ENCODE results near the gene ADAMTS18.
A peak's percentile ranks its signal among the peaks of the same experiment; 100 is the strongest.
"Not testable (repeated sequence)": the region's sequence is repeated elsewhere in the genome, so short reads cannot be mapped to it uniquely, and the experiment has no call there.

Gene ADAMTS18

DNA sequence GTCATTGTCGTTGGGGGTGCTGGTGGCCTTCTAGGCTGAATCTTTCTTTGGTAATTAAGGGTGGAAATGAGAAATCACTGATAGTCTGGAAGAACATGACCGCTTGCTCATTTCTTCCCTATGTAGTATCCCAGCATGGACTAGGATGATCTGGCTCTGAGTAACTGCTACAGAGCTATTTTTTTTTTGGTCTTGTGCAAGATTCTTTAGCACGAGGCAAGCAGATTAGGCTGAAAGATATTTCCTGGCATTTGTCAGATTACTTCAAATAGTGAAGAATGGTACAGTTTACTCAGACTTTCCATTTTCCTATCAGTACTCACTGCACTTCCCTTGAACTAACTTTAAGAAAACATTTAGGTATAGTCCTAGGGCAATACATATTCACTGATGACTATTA lies 146.6 kb downstream of the ADAMTS18 start:
- DNase-seq (ENCODE audit: low read depth, low spot score) = no peak

DNA sequence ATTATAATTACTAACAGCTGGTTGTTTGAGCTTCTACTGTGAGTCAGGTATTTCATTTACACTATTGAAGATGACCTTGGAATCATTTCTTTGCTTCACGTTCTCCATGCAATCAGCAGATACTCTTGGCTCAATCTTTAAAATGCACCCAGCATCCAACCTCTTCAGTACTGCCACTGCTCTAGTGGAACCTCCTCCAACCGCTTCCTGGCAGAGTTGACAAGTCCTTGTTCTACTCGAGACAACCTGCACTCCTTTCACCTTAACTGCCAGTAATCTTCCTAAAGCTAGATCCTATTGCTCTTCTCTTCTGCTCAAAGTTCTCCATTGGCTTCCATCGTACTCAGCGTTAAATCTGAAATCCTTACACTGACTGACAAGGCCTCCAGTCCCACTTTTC lies 149.2 kb downstream of the ADAMTS18 start:
- no peak for DNase-seq (ENCODE audit: low read depth, low spot score)

DNA sequence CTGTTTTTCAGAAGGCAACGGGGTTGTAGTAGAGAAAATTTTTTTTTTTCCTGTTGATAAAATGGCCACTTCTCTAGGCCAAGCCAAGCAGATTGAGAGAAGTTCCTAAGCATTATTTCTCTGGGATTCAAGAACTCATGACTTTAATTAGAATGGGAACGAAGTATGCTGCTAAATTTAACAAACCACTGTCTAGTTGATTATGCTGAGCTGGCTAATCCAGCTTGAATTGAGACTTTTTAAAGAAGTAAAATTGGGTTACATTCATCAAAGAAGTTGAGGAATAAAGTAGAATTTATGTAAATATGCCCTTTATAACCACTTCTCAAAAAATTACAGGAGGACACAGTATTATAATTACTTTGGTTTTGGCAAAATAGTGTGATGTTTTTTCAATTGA lies 152.5 kb downstream of the ADAMTS18 start:
- no peak for DNase-seq (ENCODE audit: low read depth, low spot score)

DNA sequence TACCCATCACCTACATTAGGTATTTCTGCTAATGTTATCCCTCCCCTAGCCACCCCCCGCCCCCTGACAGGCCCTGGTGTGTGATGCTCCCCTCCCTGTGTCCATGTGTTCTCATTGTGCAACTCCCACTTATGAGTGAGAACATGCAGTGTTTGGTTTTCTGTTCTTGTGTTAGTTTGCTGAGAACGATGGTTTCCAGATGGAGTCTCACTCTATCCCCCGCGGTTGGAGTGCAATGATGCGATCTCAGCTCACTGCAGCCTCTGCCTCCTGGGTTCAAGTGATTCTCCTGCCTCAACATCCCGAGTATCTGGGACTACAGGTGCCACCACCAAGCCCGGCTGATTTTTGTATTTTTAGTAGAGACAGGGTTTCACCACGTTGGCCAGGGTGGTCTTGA lies 155.5 kb downstream of the ADAMTS18 start:
- DNase-seq (ENCODE audit: low read depth, low spot score) = not testable (repeated sequence)

DNA sequence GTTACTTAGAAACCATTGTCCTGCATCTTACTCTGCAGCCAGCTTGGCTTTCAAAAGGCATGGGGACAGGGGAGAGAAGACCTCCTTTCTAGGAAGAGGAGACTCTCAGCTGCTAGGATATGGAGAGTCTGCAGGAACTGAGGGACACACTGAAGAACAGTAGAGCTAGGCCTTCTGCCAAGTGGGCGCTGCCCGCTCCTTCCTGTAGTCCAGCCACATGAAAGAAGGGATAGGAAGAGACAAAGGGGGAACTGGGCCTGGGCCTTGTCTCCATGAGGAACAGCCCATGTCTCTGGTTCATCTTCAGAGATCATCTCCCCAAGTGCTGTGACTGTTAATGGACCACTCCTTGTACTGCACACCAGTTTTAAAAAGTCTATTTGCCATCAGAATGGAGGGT lies 157.3 kb downstream of the ADAMTS18 start:
- DNase-seq (ENCODE audit: low read depth, low spot score) = no peak

DNA sequence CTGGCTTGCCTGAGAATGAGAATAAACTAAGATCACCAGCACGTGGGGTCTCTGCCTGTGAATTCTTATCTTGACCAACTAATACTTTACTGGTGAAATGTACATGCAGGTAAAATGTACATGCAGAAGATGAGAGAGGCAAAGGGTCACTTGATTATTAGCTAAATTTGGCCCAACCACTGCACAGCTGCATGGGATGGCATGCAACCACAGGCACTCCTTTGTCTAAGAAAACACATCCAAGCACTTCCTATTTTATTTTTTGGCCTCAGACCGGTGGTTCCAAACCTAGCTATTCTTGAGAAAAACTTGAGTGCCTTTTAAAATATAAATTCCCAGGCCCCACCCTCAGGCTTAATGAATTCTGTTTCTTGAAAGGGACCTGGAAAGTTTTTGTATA lies 157.7 kb downstream of the ADAMTS18 start:
- DNase-seq (ENCODE audit: low read depth, low spot score) = no peak

DNA sequence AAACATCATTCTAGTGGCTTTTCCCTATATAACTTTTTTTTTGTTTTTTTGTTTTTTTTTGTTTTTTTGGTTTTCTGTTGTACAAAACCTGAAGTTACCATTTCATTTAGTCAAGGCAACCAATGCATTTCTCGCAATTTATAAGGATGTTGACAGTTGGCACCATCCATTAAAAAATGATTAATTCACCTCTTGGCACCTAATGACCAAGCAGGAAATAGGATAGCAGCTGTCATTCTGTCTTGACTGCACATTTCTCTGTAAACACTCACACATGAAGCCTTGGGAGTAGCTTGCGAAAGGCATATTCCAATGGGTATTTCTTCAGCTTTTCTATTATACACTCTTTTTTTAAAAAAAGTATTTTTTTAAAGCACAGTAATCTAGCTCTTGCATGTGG lies 158.2 kb downstream of the ADAMTS18 start:
- no peak for DNase-seq (ENCODE audit: low read depth, low spot score)

DNA sequence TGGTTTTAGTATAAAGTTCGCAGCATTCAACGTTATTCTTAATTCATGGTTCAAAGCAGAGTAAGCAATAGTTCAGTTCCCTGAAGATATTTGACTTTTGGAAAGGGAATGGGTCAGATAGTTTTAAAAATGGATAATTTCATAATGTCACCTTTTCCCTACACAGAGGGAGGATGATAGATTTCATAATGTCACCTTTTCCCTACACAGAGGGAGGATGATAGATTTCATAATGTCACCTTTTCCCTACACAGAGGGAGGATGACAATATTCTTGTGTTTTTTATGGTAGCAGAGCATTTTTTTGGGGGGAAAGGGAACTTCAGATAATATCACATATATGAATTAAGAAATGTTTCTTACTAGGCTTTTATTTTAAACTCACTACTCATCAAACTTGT lies 159.5 kb downstream of the ADAMTS18 start:
- DNase-seq (ENCODE audit: low read depth, low spot score) = not testable (repeated sequence)

DNA sequence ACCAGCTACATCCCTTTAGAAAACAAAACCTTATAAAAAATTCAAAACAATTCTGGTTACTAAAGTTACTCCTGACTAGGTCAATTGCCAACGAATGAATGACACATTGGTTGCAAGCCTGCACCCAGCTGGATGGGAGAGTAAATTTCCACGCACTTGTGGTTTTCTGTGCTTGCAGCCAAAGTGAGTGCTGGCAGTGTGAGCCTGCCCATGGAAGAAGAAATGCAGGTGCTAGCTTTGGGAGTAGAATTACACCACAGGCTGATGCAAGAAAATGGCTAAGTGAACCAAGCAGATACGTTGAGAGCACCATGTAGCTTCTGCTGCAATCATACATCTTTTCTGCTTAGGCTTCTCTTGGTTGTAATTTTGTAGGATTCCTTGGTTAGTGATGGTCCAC lies 161.0 kb downstream of the ADAMTS18 start:
- DNase-seq (ENCODE audit: low read depth, low spot score) = no peak

DNA sequence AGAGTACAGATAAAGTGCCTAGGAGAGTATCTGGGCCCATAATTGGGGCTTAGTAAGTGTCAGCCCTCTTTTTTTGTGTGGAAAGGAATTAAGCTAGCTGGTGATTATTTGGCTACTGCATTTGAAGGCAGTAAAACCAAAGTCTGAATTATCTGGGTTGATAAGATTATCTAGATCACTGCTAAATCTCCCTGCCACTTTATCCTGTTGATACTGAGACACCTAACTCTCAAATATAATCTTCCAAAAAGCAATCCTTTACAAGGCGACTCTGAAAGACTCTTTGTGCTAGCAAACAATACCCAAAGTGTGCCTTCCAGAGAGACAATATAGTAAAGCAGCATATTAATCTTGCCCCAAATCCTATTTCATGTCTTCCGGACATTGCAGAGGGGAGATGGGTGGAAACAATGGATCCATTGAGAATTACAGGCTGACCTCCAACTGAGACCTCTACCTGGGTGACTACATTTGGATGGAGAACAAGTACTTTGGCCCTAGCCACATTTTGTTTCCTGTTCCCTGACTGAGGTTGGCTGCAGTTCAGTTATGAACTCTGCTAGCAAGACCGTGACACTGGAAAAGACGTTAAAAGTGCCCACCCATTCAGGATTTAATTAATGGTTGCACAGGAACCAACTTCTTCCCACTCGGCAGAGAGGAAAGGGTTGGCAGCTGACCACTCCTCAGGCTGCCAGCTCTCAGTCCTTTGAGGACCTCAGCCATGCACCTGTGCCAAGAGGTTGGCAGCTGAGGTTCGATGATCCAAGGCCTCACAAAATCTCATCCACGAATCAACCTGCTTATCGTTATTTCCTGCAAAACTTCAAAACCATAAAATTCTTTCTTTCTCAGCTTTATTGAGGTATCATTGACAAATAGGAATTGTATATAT lies 163.1 kb downstream of the ADAMTS18 start:
- DNase-seq (ENCODE audit: low read depth, low spot score) = no peak

DNA sequence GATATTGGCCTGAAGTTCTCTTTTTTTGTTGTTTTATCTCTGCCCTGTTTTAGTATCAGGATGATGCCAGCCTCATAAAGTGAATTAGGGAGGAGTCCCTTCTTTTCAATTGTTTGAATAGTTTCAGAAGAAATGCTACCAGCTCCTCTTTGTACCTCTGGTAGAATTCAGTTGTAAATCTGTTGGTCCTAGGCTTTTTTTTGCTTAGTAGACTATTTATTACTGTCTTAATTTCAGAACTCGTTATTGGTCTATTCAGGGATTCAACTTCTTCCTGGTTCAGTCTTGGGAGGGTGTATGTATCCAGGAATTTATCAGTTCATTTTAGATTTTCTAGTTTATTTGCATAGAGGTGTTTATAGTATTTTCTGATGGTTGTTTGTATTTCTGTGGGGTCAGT lies 168.6 kb downstream of the ADAMTS18 start:
- DNase-seq (ENCODE audit: low read depth, low spot score) = not testable (repeated sequence)

DNA sequence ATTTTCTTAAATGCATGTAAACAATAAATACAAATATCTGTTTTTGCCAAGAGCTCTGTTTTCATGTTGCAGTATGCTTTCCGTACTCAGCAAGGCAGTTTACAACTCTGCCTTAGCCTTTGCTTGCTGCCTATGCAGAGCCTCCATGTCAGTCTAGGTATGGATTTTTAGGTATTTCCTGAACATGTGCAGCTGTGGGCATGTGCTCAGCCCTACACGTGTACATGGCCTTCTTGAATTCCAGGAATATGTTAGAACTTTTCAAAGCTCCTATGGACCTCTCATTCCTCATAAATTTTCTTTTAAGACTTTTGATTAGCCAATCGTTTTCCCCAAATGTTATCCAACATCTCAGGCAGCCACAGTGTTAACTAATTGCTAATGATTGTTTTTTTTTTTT lies 171.9 kb downstream of the ADAMTS18 start:
- DNase-seq (ENCODE audit: low read depth, low spot score) = no peak

DNA sequence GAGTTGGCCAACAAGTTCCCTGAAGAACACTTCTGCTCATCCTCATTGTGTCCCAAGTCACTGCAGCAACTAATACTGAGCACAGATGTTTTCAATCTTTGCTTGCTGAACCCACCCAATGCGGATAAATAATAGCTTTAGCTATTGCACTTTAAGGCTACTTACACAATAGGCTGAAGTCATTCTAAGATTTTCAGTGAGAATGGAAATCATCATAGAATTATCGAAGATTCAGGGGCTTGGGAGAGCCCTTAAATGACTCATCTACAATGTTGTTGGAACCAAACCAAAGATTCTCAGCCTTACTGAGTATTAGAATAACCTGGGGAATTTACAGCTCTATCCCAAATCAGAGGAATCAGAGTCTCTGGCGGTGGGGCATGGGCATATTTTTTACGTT lies 184.4 kb downstream of the ADAMTS18 start:
- DNase-seq (ENCODE audit: low read depth, low spot score) = no peak

DNA sequence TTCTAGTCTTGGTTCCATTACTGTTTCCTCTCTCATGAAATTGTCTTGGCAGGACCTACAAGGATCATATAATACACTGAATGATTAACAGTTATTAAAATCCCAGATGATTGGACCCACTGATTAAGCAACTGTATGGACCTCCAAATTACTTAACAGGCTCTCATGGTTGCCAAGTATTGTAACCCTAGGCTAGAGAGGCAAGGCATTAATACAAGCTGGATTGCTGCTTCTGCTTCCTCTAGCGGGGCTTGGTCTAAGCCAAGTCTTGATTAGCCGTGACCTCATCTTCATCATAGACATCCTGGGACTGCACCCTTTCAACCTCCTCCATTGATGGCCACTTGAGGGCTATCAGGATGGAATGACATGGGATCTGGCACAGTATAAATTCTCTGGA lies 188.7 kb downstream of the ADAMTS18 start:
- no peak for DNase-seq (ENCODE audit: low read depth, low spot score)

DNA sequence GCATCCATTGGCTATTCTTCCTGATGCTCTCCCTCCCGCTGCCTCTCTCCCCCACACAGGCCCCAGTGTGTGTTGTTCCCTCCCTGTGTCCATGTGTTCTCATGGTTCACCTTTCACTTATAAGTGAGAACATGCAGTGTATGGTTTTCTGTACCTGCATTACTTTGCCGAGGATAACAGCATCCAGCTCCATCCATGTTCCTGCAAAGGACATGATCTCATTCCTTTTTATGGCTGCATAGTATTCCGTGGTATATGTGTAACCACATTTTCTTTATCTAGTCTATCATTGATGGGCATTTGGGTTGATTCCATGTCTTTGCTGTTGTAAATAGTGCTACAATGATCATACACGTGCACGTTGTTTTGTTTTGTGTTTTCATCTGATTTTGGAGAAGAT lies 192.4 kb downstream of the ADAMTS18 start:
- DNase-seq (ENCODE audit: low read depth, low spot score) = not testable (repeated sequence)

DNA sequence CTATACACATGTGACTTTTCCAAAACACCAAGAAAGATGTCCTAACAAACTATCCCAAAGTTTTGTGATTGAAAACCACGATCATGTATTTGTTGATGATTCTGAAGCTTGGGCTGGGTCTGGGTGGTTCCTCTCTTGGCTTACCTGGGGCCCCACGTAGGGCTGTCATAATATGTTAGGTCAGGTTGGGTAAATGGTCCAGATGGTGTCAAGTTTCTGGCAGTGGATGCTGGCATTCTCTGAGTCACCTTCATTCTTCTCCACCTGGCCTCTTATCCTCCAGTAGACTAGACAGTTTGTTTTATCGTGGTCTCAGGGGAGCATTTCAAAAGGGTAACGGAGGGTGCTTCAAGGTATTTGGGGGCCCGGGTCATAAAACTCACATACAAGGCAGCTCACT lies 196.2 kb downstream of the ADAMTS18 start:
- DNase-seq (ENCODE audit: low read depth, low spot score) = no peak

DNA sequence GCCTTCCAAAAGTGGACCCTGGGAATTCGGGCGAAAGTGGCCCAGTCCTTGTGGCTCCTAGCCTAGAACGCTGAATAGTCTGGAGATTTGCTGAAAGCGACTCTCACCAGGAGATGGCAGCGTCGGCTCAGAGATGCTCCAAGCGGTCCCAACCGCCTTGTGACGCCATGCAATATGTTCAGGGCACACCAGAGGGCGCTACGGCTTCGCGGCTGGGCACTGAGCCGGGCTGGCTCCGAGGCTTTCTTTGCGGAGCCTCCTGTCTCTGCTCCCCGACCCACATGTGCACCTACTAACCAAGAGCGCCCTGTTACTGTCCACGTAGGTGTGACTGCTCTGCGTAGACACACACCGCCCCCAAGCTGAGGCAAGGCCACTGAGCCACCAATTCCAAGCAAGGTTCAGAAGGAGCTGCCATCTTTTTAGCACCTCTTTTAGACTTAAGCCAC lies 198.7 kb downstream of the ADAMTS18 start:
- DNase-seq (ENCODE audit: low read depth, low spot score) = peak; percentile 60

DNA sequence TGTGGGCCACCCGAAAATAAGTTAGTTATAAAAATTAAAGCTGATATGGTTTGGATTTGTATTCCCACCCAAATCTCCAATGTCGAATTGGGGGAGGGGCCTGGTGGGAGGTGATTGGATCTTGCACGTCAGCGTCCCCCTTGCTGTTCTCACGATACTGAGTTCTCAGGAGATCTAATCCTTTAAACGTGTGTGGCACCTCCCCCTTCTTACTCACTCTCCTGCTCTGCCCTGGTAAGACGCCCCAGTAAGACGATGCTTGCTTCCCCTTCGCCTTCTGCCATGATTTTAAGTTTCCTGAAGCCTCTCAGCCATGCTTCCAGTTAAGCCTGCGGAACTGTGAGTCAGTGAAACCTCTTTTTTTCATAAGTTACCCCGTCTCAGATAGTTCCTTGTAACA lies 200.2 kb downstream of the ADAMTS18 start:
- DNase-seq (ENCODE audit: low read depth, low spot score) = no peak

DNA sequence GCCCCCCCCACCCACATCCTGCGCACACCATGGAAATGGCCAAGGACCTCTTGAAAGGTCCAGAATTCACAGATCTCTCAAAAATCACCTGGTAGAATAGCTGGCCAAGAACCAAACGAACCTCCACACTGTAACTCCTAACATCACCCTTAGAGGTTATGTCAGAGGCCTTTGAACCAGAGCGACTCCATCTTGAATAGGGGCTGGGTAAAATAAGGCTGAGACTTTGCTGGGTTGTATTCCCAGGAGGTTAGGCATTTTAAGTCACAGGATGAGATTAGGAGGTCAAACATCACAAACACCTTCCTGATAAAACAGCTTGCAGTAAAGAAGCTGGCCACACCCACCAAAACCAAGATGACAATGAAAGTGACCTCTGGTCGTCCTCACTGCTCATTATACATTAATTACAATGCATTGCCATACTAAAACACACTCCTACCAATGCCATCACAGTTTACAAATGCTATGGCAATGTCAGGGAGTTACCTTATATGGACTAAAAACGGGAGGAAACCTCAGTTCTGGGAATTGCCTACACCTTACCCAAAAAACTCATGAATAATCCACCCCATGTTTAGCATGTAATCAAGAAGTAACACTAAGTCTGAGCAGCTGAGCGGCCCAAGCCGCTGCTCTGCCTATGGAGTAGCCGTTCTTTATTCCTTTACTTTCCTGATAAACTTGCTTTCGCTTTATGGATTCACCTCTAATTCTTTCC lies 200.9 kb downstream of the ADAMTS18 start:
- no peak for DNase-seq (ENCODE audit: low read depth, low spot score)

Data from iPS DF 19.7 (cell line).